Activated CD8-positive, alpha-beta memory T cell treated with anti-CD3 and anti-CD28 coated beads for 4 hours (primary cell): ENCODE measurements around the gene BBIP1.
"Not testable (repeated sequence)": the region's sequence is repeated elsewhere in the genome, so short reads cannot be mapped to it uniquely, and the experiment has no call there.

Source experiments
- DNase-seq, 2 donors: peaks; one replicate each; pipeline ENCODE4 v3.0.0-alpha.2; 2020; ENCODE audit warnings: low read depth in 2 of 2

BBIP1 gene

GRCh38 chr10:110923856-110924493 lies 5.0 kb upstream of the BBIP1 start:
- DNase-seq: no peak

- DNase-seq: no peak
Measured at GRCh38 chr10:110919971-110920881, 1.2 kb upstream of the BBIP1 start.

DNA sequence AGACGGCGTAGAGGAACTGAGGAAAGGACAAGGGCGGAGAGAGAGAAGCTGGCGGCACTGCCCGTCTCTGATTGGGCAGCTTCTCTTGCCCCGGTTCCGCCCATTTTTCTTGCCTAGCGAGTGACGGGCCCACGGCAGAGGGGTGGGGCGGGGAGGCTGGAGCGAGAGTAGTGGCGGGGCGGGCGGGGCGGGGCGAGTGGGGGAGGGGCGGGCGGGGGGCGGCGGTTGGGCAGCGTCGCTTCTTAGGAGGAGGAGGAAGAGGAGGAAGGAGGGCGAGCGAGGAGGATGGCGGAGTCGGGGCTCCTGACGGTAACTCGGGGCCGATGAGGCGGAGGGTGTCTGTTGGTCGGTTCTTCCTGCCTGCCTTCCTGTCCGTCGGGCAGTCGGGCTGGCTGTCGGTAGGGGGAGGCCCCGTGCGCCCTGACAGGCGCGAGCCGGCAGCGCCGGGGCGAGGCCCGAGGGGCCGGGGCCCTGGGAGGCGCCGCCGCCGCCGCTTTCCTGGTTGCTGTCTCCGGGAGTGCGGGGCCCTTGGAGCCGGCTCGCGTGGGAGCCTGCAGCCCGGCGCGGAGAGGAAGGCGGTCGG lies 460 bp upstream of the BBIP1 start, which contains the start of gene SHOC2:
SHOC2 (plus strand) TSS at position 256 of the 583 bp plus-strand sequence. CDS start 44,755 bp downstream, outside the sequence.
- peak in 1 of 2 donors; percentile 99 for DNase-seq

DNA sequence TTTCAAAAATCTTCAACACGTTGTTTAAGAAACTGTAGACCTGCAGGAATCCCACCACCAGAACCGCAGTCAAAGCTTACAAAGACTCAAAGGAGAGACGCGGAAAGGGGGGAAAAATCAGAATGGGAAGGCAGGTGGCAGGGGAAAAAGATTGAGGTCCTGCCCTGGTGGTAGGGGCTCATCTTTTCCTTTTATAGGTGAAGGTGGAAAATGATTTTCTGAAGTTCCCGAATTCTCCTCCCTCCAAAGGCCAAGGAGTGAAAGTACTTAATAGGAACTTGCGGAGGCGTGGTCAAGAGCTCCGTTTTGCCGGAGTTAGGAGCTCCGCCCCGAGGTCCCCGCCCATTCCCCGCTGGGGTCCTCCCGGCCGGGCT lies 724 bp downstream of the BBIP1 start:
- peak; percentile 64 to 70 for DNase-seq

GRCh38 chr10:110916554-110917346 lies 2.2 kb downstream of the BBIP1 start:
- no peak for DNase-seq

- DNase-seq: not testable (repeated sequence)
Measured at GRCh38 chr10:110915600-110915999, 3.4 kb downstream of the BBIP1 start.

DNA sequence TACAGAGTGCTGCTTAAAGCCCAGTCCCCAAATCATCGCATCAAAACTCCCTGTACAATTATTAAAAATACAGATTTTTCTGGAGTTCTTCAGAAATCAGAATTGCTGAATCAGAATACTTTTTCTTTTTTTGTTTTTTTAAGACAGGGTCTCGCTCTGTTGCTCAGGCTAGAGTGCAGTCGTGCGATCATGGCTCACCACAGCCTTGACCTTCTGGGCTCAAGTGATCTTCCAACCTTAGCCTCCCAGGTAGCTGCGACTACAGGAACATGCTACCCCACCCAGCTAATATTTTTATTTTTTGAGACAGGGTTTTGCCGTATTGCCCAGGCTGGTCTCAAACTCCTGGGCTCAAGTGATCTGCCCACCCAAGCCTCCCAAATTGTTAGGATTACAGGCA lies 3.9 kb downstream of the BBIP1 start:
- DNase-seq: no peak

GRCh38 chr10:110914431-110914830 lies 4.5 kb downstream of the BBIP1 start:
- DNase-seq: no peak

DNA sequence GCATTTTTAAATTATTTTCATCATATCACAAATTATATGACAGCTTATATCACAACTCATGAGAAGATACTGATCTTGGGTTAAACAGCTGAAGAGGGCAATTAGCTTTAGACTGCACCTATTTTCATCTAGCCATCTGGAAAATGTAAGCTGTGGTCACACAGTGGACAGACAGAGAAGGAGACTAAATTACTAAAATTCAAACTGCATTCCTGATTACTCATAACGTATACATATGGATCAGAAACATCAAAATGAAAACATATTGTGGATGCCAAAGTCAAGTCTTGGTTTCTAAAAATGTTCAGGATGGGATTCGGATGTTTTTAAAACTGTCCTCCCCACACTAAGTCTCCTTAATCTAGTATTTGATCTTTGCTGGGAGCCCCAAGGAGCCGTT lies 6.6 kb downstream of the BBIP1 start:
- no peak for DNase-seq

GRCh38 chr10:110910138-110910537 lies 8.8 kb downstream of the BBIP1 start:
- DNase-seq: no peak

- no peak for DNase-seq
Measured at GRCh38 chr10:110903280-110904278, 15.4 kb downstream of the BBIP1 start.

DNA sequence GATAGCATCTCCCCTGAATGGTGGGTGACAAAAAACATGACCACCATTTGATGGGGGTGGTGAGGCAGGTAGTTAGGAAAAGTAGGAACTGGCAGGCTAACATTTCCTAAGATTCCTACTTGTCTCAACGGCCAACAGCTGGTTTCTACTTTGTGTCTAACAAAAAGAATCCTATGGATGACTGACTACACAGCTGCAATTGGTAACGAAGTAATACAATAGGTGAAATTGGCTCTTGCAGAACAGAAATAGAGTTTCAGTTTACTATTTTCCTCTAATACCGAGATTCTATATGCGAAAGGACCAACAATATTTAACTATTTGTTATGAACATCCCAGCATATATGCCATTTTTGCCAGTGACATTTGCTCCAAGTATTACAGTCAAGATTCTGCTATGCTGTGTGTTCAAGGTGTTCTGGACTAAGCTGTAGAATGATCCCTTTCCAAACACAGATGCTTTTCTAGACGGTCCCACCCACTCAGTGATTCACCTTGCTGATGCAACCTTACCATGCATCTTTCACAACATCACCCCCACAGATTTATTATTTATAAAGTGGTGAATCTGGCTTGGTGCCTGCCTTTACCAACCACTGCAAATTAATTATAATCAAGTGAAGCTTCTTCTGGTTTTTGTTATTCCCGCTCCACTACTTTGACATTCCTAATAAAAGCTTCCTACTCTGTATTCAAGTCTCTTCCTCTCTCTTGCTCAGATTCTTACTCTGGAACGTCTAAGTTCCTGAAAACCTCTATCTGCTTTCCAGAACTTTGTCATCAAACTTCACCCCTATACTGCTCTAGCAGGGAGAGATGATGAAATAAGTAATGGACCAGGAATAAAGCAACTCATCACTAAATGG lies 16.8 kb downstream of the BBIP1 start:
- DNase-seq: peak; percentile 7 to 12

GRCh38 chr10:110900983-110901382 lies 18.0 kb downstream of the BBIP1 start:
- no peak for DNase-seq

DNA sequence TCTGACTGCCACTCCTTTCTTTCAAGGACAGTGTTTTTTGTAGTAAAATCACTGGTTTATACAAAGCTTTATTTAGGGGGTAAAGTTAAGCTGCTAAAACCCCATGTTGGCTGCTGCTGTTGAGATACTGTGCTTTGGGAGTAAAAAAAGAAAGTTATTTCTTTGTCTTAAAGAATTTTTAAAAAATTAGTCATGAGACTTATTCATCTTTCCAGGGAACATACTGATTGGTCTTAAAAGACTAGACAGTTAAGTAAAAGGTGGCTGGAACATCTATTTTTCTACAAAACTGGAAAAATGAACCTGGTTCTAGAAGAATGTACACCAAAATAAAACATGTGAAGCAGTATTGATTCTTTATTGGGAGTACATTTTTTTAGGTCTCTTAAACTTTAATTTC lies 20.6 kb downstream of the BBIP1 start:
- no peak for DNase-seq

DNA sequence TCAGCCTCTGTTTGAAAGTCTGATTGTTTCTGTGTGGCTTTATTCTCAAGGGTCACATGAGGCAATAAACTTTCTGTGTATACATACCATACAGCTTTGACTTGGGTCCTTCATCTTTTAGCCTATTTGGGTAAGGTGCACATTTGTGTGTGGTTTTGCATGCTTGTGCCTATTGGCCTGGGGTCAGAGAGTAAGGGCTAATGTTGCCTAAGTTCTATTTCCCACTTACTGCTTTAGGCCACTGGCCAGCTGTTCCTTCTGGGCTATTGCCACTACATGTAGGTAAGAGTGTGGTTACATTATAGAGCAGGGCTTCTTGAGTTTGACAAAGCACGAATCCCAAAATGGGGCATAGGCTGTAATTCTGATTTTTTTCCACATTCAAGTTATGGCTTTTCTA lies 21.8 kb downstream of the BBIP1 start:
- no peak for DNase-seq

DNA sequence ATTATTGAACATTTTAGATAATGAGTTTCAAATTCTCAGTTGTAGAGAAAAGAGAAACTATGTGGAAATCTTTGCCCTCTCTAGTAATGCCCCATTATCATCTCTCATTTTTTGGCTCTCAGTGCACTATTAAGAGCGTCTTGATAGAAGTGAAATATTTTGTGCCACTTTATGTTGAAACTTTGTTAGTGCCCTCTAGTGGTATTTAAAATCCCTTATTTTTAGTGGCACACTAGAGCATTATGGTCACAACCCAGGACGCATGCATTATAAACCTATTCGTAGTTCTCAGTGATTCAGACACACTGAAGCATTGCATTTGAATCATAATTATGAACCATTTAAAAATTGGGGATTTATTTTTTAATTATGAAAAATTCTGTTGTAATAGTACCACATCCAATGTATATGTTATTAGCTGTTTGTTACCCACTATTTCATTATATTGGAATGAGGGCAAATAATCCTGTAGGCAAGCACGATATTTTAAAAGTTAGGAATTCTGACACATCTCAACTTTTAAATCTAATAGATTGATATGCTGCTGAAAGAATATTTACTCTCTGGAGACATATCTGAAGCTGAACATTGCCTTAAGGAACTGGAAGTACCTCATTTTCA lies 25.3 kb downstream of the BBIP1 start:
- no peak for DNase-seq

- DNase-seq: no peak
Measured at GRCh38 chr10:110892602-110893288, 26.2 kb downstream of the BBIP1 start.

GRCh38 chr10:110887560-110887959 lies 31.4 kb downstream of the BBIP1 start:
- no peak for DNase-seq
